Endothelial cell of umbilical vein (primary cell): ENCODE data around the gene PAPOLA.

ENCODE experiments used
- CTCF ChIP-seq, 2 donors: IDR thresholded peaks; 1 replicate in 1 of 2; 2 replicates in 1 of 2; pipeline ENCODE4 v1.5.1; 2011; ENCODE audit warnings: low read length in 2 of 2, mild to moderate bottlenecking in 2 of 2, moderate library complexity in 2 of 2, control low read depth in 1 of 2, inconsistent platforms in 1 of 2, low read depth in 1 of 2; ENCODE audit not compliant: insufficient read depth in 1 of 2; ENCODE audit errors: extremely low read depth in 1 of 2
- EZH2 ChIP-seq: IDR thresholded peaks from 2 replicates; pipeline ENCODE4 v1.6.1; 2012; ENCODE audit warnings: borderline replicate concordance, low read depth, mild to moderate bottlenecking, moderate library complexity, low read length, inconsistent platforms; ENCODE audit not compliant: severe bottlenecking
- MAX ChIP-seq: IDR thresholded peaks from 2 replicates; pipeline ENCODE4 v1.6.1; 2011; ENCODE audit not compliant: insufficient read depth, insufficient read length
- POLR2A ChIP-seq: IDR thresholded peaks from 2 replicates; pipeline ENCODE4 v1.6.1; 2012; ENCODE audit warnings: low read depth, mild to moderate bottlenecking, control low read depth, low read length
- POLR2AphosphoS5 ChIP-seq: IDR thresholded peaks from 2 replicates; pipeline ENCODE4 v1.6.1; 2012; ENCODE audit warnings: low read depth, mild to moderate bottlenecking, control low read depth, low read length, moderate library complexity; ENCODE audit not compliant: insufficient read depth

- TF ChIP-seq EZH2 (no peak), POLR2A (no peak), POLR2AphosphoS5 (no peak), CTCF (IDR thresholded peaks at IDR 0.05; ENCODE audit: extremely low read depth in 1 of 2, insufficient read depth in 1 of 2, low read depth in 1 of 2, low read length in 2 of 2) (no peak), MAX (no peak)
Observed at GRCh38 chr14:96497087-96497486, 5.1 kb upstream of the PAPOLA start.
